WTC11 (cell line): ENCODE measurements around the gene KCNG4. TPM values are rescaled to one million over a fixed set of nuclear protein-coding genes. Genes with fewer than 3 reads are reported as not detected.

ENCODE experiments used
- ATAC-seq: fragments of 200-7000 bp; cut with Tn5 transposase; 2 replicates; pipeline ENCODE4 v1.10.0; 2021; ENCODE audit warnings: mild to moderate bottlenecking, moderate library complexity
- CTCF ChIA-PET: fragments of 300-600 bp; sonication (Branson Sonifier 250); formaldehyde crosslinking; loops from one replicate; lab custom pipeline; 2021; ENCODE audit warnings: antibody characterized with exemption; lab: Charles Lee
- POLR2A ChIA-PET: fragments of 350-600 bp; sonication (Branson Sonifier 250); formaldehyde crosslinking; loops from one replicate; lab custom pipeline; 2021; ENCODE audit warnings: antibody characterized with exemption; lab: Charles Lee
- DNase-seq: peaks from one replicate; pipeline ENCODE4 v3.0.0; 2021; ENCODE audit warnings: low spot score
- H3K27ac Mint-ChIP-seq: 2 replicates; pipeline ENCODE4 v1.8.0; 2021; ENCODE audit warnings: mixed read lengths
- H3K27me3 Mint-ChIP-seq: 2 replicates; pipeline ENCODE4 v1.8.0; 2021; ENCODE audit warnings: low read depth, mild to moderate bottlenecking, moderate library complexity, mixed read lengths
- H3K36me3 Mint-ChIP-seq: 2 replicates; pipeline ENCODE4 v1.8.0; 2021; ENCODE audit warnings: mixed read lengths
- H3K4me1 Mint-ChIP-seq: 2 replicates; pipeline ENCODE4 v1.8.0; 2022; ENCODE audit warnings: mixed read lengths
- H3K4me3 Mint-ChIP-seq: 2 replicates; pipeline ENCODE4 v1.8.0; 2021; ENCODE audit warnings: mild to moderate bottlenecking, moderate library complexity, mixed read lengths
- H3K9me3 Mint-ChIP-seq: 2 replicates; pipeline ENCODE4 v1.8.0; 2021; ENCODE audit warnings: mixed read lengths
- EMX1 ChIP-seq: fragments of 250-450 bp; sonication (Bioruptor Pico); IDR thresholded peaks from 2 replicates; pipeline ENCODE4 v1.8.0; 2021; ENCODE audit warnings: mild to moderate bottlenecking
- ESRRA ChIP-seq: sonication (generic); formaldehyde crosslinking; IDR thresholded peaks from 2 replicates; pipeline ENCODE4 v1.8.1; 2022; ENCODE audit warnings: mild to moderate bottlenecking, missing genetic modification reagents, borderline replicate concordance
- FOXJ3 ChIP-seq: sonication (generic); formaldehyde crosslinking; IDR thresholded peaks from 2 replicates; pipeline ENCODE4 v1.9.0; 2021; ENCODE audit warnings: missing genetic modification reagents, mild to moderate bottlenecking, borderline replicate concordance
- FOXK1 ChIP-seq: sonication (generic); formaldehyde crosslinking; IDR thresholded peaks from 2 replicates; pipeline ENCODE4 v1.8.0; 2022; ENCODE audit warnings: mild to moderate bottlenecking, moderate library complexity, missing genetic modification reagents
- FOXP1 ChIP-seq: sonication (generic); formaldehyde crosslinking; IDR thresholded peaks from 2 replicates; pipeline ENCODE4 v1.8.0; 2022; ENCODE audit warnings: missing genetic modification reagents, mild to moderate bottlenecking, moderate library complexity, borderline replicate concordance
- GRHL2 ChIP-seq: fragments of 250-450 bp; sonication (Bioruptor Pico); IDR thresholded peaks from 2 replicates; pipeline ENCODE4 v1.8.0; 2022; ENCODE audit warnings: mild to moderate bottlenecking, moderate library complexity; ENCODE audit not compliant: insufficient replicate concordance, severe bottlenecking
- JAZF1 ChIP-seq: fragments of 250-450 bp; sonication (Bioruptor Pico); IDR thresholded peaks from 2 replicates; pipeline ENCODE4 v1.9.0; 2021; ENCODE audit warnings: moderate library complexity, mild to moderate bottlenecking, inconsistent platforms
- OVOL2 ChIP-seq: fragments of 250-450 bp; sonication (Bioruptor Pico); IDR thresholded peaks from 2 replicates; pipeline ENCODE4 v1.9.0; 2021; ENCODE audit warnings: mild to moderate bottlenecking, borderline replicate concordance
- ZNF423 ChIP-seq: fragments of 250-450 bp; sonication (Bioruptor Pico); IDR thresholded peaks from 2 replicates; pipeline ENCODE4 v2.1.2; 2022; ENCODE audit warnings: mild to moderate bottlenecking, moderate library complexity
- total RNA-seq: library from RNA; stranded (reverse); gene quantifications from 3 replicates; pipeline ENCODE4 v1.2.3, GENCODE V29; 2021
- TF ChIP-seq, protein P1 (sequence below): fragments of 200-600 bp; IDR thresholded peaks from 2 replicates; pipeline ENCODE4 v1.8.0; 2022; ENCODE audit warnings: antibody characterized with exemption
- TF ChIP-seq, protein P2 (sequence below): sonication (generic); formaldehyde crosslinking; IDR thresholded peaks from 2 replicates; pipeline ENCODE4 v1.8.1; 2023; ENCODE audit warnings: mild to moderate bottlenecking, missing genetic modification reagents, moderate library complexity
- TF ChIP-seq, protein P3 (sequence below): sonication (generic); formaldehyde crosslinking; conservative IDR thresholded peaks from 2 replicates; pipeline ENCODE4 v1.8.1; 2022; ENCODE audit warnings: mild to moderate bottlenecking, missing genetic modification reagents
- TF ChIP-seq, protein P4 (sequence below): fragments of 250-450 bp; sonication (Bioruptor Pico); conservative IDR thresholded peaks from 2 replicates; pipeline ENCODE4 v1.9.0; 2021; ENCODE audit warnings: mild to moderate bottlenecking
- TF ChIP-seq, protein P5 (sequence below): sonication (generic); formaldehyde crosslinking; IDR thresholded peaks from 2 replicates; pipeline ENCODE4 v1.8.0; 2023; ENCODE audit warnings: missing genetic modification reagents, mild to moderate bottlenecking, borderline replicate concordance

The KCNG4 gene
- total RNA-seq, 1 experiment from 2014 or later: not detected

DNA sequence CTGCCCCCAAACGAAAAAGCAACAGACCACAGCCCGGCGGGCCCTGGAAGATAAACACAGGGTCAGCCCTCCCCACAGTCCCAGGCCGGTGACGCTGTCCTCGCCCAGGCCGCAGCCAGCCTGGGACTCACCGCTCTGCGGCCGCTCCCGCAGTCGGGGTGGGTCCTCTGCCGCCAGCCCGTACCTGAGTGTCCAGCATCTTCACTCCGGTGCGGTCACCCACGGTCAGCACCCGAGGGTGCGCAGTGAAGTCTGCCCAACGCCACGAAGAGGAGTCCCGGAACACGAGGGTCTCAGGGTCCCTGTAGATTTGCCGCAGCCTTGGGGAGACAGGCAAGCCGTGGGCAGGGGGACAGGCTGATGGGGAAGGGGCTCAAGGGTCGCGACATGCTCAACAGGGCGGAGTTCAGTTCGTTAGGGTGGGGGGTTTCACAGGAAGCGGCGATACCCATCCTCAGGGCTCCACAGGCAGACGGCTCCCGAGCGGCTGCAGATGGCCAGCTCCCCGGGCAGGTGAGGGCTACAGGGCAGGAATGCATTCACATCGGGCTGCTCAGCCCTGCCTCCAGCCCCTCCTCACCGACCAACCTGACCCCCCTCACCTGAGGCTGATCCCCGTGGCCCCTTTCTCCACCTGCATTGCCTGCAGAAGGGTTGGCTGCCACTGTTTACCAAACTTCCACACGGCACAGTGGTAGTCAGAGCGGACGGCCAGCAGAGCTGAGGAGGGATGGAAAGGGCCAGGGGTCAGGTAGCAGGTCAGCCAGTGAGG lies 58.5 kb downstream of the KCNG4 start:
- peaks cover 9% of the 10 kb centered on the region; the same call in 1 of the 2 replicates for H3K4me1 Mint-ChIP-seq
- DNase-seq (no peak), ATAC-seq (no peak)
- H3K4me3 Mint-ChIP-seq: no peak overlapping the region
- H3K27ac Mint-ChIP-seq: no peak overlapping the region
- POLR2A ChIA-PET: no interaction called here
- H3K27me3 Mint-ChIP-seq: no peaks in the 10 kb centered on the region
- peaks cover 28% of the 10 kb centered on the region; the same call in 1 of the 2 replicates for H3K36me3 Mint-ChIP-seq
- H3K9me3 Mint-ChIP-seq: no peaks in the 10 kb centered on the region
- TF ChIP-seq JAZF1: no peak
- TF ChIP-seq EMX1 (CRISPR knock-in tag): no peak
- TF ChIP-seq, protein P1, sequence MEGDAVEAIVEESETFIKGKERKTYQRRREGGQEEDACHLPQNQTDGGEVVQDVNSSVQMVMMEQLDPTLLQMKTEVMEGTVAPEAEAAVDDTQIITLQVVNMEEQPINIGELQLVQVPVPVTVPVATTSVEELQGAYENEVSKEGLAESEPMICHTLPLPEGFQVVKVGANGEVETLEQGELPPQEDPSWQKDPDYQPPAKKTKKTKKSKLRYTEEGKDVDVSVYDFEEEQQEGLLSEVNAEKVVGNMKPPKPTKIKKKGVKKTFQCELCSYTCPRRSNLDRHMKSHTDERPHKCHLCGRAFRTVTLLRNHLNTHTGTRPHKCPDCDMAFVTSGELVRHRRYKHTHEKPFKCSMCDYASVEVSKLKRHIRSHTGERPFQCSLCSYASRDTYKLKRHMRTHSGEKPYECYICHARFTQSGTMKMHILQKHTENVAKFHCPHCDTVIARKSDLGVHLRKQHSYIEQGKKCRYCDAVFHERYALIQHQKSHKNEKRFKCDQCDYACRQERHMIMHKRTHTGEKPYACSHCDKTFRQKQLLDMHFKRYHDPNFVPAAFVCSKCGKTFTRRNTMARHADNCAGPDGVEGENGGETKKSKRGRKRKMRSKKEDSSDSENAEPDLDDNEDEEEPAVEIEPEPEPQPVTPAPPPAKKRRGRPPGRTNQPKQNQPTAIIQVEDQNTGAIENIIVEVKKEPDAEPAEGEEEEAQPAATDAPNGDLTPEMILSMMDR: no peak
- TF ChIP-seq OVOL2: no peak
- TF ChIP-seq GRHL2 (CRISPR knock-in tag): no peak
- TF ChIP-seq, protein P2, sequence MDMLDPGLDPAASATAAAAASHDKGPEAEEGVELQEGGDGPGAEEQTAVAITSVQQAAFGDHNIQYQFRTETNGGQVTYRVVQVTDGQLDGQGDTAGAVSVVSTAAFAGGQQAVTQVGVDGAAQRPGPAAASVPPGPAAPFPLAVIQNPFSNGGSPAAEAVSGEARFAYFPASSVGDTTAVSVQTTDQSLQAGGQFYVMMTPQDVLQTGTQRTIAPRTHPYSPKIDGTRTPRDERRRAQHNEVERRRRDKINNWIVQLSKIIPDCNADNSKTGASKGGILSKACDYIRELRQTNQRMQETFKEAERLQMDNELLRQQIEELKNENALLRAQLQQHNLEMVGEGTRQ: no peak
- TF ChIP-seq, protein P3, sequence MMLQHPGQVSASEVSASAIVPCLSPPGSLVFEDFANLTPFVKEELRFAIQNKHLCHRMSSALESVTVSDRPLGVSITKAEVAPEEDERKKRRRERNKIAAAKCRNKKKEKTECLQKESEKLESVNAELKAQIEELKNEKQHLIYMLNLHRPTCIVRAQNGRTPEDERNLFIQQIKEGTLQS (CRISPR knock-in tag): no peak
- no peak for TF ChIP-seq ZNF423 (CRISPR knock-in tag)
- TF ChIP-seq, protein P4, sequence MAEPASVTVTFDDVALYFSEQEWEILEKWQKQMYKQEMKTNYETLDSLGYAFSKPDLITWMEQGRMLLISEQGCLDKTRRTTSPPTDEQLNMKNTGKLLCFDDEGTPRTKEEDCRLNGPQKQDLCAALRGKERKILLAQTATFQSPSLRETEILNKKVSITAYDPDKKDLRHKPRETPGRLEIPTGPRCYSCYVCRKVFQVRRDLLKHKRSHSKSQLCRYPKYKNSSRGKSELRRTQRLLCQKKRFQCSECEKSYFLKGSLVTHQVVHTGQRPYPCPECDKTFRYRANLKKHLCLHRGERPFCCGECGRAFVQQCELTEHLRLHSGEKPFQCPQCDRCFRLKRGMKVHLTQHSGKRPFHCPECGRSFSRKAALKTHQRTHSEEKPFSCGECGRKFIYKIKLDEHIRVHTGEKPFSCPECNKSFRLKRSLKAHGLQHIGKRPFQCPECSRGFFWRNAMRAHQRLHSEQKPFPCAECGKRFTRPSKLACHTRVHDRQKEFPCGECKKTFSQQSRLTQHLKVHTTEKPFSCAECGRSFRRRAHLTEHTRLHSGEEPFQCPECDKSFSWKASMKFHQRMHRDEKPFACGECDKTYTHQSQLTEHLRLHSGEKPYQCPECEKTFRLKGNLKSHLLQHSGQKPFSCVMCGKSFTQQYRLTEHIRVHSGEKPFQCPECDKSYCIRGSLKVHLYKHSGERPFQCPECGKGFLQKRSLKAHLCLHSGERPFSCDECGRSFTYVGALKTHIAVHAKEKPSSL (CRISPR knock-in tag): no peak
- no peak for TF ChIP-seq ESRRA (CRISPR knock-in tag)
- no peak for TF ChIP-seq FOXJ3 (CRISPR knock-in tag)
- no peak for TF ChIP-seq FOXP1 (CRISPR knock-in tag)
- no peak for TF ChIP-seq FOXK1 (CRISPR knock-in tag)
- TF ChIP-seq, protein P5, sequence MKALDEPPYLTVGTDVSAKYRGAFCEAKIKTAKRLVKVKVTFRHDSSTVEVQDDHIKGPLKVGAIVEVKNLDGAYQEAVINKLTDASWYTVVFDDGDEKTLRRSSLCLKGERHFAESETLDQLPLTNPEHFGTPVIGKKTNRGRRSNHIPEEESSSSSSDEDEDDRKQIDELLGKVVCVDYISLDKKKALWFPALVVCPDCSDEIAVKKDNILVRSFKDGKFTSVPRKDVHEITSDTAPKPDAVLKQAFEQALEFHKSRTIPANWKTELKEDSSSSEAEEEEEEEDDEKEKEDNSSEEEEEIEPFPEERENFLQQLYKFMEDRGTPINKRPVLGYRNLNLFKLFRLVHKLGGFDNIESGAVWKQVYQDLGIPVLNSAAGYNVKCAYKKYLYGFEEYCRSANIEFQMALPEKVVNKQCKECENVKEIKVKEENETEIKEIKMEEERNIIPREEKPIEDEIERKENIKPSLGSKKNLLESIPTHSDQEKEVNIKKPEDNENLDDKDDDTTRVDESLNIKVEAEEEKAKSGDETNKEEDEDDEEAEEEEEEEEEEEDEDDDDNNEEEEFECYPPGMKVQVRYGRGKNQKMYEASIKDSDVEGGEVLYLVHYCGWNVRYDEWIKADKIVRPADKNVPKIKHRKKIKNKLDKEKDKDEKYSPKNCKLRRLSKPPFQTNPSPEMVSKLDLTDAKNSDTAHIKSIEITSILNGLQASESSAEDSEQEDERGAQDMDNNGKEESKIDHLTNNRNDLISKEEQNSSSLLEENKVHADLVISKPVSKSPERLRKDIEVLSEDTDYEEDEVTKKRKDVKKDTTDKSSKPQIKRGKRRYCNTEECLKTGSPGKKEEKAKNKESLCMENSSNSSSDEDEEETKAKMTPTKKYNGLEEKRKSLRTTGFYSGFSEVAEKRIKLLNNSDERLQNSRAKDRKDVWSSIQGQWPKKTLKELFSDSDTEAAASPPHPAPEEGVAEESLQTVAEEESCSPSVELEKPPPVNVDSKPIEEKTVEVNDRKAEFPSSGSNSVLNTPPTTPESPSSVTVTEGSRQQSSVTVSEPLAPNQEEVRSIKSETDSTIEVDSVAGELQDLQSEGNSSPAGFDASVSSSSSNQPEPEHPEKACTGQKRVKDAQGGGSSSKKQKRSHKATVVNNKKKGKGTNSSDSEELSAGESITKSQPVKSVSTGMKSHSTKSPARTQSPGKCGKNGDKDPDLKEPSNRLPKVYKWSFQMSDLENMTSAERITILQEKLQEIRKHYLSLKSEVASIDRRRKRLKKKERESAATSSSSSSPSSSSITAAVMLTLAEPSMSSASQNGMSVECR (CRISPR knock-in tag): no peak
- TF ChIP-seq, all 79 proteins: peak for 0
- CTCF ChIA-PET: no interaction called here
